Activated CD8-positive, alpha-beta memory T cell treated with anti-CD3 and anti-CD28 coated beads, Interleukin-2, amount 50 U/mL, for 24 hours (primary cell): ENCODE measurements around the gene ACRBP.

Experiments
- DNase-seq: peaks from one replicate; pipeline ENCODE4 v3.0.0-alpha.2; 2020; ENCODE audit errors: extremely low read depth

The ACRBP gene

DNA sequence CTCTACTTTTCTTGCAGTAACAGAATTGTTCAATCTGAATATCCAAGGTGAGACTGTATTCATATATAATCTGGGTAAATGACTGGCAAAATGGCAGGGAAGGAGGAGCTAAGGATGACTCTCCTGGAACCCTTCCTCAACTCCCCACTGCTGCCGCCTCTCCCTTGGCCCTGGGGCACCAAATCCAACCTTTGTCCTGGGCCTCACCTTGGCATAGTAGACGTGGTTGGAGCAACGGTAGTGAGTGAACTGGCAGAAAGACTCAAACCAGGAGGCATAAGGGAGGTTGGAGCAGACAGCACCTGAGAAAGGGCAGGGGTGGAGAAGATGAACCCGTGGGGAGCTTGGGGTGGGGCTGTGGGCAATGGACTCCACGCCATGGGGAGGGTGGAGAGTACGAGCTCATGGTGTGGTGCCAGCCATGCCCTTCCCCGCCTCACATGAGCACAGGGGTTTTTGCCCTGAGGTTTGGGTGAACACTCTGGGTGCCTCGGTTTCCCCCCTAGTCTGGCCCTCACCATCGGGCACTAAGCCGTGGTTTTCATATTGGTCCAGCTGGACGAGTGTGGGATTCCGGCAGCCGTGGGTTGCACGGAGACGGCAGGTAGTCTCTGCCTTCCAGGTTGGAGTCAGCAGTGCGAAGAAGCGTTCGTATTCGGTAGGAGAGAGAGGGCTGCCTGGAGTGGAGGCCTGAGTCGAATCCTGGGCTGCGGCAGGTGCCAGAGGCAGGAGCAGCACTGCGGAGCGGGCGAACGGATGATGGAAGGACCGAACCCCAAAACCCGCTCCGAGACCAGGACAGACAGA is 753 bp downstream of the ACRBP start:
- DNase-seq = no peak

DNA sequence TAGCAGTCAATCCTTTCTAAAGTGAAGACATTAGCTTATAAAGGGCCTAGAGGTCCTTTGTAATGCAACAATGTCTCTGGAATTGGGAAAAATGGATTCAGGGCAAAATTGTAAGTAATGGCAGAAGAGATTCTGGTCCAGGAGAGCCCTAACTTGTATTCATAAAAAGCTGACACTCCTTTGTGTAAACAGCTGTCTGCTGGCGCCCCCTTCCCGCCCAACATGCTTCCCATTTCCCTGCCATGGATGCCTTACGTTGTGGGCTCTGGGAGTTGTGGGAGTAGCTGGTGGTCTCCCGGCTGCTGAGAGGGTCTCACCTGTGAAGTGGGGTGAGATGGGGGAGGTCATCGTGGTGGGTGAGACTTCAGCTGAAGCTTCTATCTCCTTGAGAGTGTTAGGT is 2.3 kb downstream of the ACRBP start:
- no peak for DNase-seq

DNA sequence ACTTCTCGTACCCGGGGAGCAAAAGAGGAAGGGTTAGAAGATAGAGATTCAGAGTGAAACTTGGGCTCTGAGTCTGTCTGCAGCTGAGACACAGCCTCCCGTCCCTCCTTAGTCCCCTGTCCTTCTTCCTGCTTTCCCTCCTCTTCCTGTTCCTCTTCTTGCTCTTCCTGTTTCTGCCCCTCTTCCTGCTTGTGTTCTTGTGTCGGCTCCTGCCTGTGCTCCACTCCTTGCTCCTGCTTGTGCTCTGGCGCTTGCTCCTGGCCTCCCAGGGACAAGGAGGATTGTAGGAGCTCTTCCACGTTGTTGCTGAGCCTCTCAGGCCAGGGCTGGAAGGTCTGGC is 3.0 kb downstream of the ACRBP start:
- no peak for DNase-seq

DNA sequence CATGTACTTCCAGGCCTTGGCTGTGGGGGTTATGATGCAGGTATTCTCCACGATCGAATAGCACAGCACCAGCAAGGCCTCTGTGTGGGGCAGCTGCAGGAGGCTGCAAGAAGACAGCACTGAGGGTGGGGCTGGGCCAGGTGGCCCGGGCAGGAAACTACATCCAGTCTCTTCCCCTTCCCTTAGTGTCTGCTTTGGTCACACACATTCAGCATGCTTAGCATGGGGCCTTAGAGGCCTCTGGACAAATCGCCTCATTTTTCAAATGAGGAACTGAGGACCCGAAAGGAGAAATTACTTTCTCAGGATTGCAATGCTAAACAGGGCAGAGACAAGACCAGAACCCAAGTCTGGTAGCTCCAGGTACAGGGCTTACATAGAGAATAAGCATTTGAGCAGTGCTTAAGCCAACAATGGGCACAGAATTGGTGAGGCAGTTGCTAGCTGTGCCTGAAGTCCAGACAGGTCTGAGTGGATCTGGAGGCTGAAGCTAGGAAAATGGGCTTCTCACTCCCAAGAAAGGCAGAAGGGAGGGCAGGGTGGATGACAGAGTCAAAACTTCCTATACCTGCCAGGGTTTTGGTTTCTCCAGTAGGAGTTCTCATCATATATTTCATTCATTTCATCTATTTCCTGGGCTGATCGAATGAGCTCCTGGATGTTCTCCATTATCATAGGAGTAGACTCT is 3.5 kb downstream of the ACRBP start:
- no peak for DNase-seq

DNA sequence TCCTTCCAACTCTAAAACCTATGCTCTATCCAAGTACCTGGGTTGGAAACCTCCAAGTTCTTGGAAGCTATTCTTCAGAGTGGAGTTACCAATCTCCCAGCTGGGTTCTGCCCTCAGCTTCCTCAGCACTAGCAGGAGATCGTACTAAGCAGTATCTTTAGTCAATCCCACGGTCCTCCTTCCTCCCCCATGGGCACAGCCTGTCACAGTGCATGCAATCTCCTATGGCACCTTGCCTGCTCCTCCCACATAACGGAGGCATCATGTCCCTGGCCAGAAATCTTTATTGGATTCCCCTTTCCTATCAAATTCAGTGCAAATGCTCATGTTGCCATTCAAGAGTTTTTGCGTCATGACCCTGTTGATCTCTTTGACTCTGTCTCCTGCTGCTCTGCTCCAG is 6.1 kb downstream of the ACRBP start:
- DNase-seq = no peak

DNA sequence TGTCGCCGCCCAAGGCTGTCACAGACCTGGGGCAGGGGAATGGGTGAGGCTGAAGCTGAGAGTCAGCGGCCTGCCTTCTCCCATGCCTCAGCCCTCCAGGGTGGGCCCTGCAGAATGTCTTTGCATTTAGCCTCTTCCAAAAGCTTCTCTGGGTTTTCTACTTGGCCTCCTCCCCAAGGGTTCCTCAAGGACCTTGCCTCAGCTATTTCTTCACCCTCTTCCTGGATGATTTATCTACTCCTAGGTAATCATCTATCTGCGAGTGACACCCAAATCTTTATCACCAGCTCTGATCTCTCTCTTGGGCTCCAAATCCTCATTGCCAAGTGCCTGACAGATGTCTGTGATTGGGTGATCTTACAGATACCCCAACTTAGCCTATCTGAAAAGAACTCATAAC is 6.7 kb downstream of the ACRBP start:
- DNase-seq = no peak

DNA sequence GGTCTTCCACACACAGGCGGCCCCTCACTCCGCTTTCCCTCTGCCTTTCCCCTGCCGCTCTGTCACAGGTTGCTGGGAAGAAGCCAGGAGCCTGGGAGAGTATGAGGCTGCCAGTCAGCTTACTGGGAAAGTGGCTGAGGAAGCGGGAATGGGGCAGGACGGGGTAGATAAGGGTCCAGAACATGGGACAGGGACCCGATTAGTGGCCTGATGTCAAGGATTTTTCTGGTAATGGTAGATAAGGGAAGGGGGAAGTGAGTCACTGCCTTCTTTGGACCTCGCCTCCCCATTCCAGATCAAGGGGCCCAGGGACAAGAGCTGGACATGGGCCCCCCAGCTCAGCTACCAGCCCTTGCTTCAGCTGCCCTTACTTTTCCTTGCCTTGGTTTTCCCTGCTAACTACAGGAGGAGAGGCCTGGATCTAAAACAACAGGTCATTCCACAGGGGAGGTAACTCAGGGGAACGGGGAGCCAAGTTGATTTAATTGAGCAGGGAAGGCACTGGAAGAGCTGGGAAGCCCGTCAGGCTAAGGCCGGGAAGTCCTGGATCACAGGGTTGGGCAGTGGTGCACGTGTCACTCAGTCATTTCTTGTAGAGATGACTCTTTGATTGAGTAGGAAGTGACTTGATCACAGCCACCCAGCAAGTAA is 8.0 kb downstream of the ACRBP start:
- no peak for DNase-seq

DNA sequence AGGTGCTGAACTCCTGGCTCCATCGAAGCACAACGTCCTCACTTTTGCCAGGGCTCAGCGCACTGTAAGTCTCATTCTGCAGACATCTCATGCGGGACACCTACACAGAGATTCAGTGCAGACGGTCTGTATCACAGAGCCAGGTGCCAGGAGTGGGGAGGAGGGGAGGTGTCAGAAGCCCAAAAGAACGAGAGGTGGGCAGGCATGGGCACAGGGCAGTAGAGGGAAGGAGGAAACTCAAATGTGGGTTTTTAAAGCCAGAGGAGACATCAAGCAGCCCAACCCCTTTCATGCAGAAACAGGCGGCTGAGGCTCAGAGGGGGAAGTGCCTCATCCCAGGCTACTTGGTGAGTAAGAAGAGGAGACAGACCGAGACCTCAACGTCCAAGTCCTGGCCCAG is 8.9 kb downstream of the ACRBP start:
- no peak for DNase-seq

DNA sequence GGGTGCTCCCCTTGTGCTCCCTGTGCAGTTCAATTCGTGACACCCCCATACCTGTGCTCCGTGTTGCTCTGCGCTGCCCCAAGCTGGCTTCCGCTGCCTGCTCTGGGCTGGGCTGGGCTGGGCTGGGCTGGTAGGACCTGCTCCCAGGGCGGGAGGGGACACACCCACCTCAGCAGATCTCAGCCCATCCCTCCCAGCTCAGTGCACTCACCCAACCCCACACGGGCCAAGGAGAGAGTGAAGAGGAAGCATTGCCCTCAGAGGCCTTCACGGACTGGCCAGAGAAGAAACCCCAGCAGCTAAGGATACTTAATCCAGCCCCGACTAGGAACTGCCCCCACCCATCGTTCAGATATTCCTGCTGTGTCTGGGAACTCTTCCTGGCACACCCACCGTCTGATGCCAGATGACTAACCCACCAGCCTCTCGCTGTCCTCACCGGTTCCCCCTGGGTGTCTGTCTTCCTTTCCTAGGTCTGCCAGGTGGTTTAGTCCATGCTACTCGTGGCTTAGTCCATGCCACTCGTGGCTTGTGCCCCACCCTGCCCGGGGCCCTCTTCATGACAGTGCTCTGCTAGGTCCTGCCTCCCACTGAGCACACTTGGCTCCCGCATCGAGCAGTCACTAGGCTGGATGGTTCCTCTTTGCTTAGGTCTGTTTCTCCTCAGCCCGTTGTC is 11.2 kb downstream of the ACRBP start, which contains the start of gene LPAR5:
Gene LPAR5, minus strand, starts transcription at position 104 of the 676 bp plus-strand sequence. CDS start 14,711 bp downstream, outside the sequence.
- no peak for DNase-seq

DNA sequence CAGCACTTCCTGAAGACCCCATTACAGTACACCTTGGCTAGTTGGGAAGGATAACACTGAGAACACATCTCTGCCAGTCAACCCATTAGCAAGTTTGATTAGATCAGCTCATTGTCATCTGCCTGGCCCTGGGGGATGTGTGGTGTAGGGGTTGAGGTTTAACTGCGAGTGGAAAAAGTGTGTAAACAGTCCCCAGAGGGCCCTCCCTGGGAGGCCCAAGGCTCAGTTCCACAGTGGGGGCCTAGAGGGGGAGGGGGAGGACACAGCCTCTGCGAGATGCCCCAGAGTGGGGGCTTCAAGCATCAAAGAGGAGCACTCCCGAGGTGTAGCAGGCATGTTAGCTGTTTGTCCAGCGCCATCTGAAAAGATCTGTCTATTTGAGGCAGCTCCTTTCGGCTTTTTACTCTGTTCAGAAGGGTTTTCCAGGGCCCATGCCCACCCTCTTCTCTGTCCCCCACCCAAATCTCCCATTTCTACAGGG is 11.8 kb downstream of the ACRBP start:
- peak; percentile 47 for DNase-seq

DNA sequence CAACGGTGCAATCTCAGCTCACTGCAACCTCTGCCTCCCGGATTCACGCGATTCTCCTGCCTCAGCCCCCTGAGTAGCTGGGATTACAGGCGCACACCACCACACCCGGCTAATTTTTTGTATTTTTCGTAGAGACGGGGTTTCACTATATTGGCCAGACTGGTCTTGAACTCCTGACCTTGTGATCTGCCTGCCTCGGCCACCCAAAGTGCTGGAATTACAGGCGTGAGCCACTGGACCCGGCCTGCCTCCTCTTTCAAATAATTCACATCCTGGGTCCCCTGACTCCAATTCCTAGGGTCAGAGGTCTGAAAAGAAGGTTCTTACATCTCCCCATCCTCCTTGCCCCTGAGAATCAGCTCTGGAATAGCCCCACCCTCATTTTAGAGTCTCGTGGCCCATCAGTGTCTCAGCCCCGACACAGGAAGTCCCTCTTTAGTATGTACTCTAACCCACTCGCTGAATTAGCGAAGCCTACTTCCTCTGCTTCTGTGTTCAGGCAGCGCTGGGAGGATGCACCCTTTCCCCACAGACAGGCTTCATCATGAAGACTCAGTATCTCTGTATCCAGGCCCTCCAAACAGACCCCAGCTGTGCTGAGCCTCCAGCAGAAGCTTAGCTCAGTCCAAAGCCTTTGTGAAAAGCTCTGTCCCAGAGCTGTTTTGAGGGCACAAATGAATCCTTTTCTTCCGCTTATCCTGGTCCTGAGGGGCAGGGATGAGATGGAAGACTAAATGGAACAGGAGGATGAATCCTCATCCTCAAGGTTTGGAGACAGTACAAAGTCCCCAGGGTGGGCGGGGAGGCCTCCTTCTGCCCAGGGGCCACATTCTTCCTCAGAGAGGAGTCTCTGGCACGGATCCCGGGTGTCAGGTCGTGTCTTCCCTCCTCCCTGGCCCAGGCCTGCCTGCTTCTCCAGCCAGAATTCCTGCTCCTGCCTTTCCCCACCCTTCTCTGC is 14.9 kb downstream of the ACRBP start:
- no peak for DNase-seq

DNA sequence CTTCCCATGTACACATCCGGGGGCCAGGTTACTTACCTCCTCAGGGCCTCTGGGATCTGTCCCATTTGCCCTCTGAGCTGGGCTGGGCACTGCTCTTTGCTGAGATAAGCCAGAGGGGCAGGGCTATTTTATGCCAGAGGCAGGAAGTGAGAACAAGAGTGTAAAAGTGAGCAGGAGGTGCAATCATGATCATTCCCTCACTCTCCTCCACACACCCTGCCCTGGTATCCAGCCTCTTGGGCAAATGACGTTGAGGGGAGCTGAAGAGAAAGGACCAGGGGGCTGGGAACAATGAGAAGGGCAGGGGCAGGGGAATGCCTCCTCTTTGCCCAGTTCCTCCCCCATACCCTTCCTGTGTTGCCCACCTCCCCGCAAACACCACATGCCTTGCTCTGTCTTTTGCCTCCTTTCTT is 15.7 kb downstream of the ACRBP start:
- DNase-seq = no peak

DNA sequence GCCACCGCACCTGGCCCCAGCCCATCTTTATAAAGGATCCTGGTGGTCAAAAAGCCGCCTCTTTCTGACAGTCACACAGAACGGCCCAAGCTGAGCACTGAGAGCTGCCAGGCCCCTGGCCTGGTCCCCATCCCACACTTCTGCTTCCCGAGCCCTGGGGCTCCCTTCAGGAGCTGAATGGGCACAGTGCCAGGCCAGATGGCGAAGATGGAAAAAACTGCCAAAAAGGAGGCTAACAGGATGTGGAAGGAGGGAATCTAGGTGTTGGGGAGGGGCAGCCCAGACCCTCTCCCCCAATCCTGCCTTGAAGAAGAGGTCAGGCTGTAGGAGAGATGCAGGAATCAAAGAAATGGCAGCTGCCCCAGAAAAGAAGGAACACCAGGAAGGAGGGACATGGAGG is 16.5 kb downstream of the ACRBP start:
- no peak for DNase-seq

DNA sequence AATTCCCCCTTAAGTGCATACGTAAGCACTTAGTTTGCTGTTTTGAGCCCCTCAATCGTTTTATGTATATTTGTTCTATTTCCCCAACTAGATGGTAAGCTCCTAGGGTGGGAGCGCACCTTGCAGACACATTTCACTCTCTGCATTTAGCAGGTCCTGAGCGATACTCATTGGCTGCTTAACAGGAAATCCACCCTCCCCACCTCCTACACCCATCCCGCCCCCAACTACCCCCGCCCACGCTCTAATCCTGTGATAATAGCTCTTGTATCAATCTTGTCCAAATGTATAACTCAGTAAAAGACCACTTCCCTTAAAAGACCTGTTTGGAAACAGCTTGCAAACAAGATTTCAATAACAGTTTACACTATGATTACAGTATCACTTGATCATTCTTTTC is 19.6 kb downstream of the ACRBP start:
- no peak for DNase-seq

DNA sequence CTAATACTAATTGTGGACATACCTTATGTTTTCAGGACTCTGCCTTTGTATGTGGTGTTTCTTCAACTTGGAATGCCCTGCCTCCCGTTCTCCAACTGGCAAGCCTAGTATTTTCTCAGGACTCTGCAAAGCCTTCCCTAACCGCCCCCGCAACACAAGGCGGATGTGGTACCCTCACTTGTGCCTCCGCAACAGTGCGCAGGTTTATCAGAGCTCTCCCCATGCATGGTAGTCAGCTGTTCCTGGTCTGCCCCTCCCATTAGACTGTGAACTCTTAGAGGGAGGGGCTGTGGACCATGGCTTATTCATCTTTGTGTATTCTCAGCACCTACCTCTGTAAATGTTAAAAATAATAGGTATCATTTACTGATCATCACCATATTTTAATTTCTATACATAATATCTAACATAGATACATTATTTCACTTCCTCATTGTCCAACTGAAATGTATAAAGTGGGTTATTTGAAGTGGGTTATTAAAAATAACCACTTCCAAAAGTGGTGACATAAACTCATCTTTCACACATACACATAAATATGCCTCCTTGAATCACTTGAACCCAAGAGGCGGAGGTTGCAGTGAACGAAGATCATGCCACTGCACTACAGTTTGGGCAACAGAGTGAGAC is 20.5 kb downstream of the ACRBP start:
- no peak for DNase-seq

DNA sequence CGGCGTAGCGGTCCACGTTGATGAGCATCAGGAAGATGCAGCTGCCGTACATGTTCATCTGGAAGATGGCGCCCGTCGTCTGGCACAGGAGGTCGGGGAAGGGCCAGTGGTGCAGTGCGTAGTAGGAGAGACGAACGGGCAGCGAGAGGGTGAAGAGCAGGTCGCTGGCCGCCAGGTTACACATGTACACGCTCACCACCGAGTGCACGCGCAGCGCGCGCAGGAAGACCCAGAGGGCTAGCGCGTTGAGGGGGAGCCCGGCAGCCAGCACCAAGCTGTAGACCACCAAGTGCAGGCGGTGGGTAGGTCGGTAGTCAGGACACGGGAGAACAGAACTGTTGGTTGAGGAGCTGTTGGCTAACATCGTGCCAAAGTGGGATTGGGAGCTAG is 26.4 kb downstream of the ACRBP start:
- no peak for DNase-seq

DNA sequence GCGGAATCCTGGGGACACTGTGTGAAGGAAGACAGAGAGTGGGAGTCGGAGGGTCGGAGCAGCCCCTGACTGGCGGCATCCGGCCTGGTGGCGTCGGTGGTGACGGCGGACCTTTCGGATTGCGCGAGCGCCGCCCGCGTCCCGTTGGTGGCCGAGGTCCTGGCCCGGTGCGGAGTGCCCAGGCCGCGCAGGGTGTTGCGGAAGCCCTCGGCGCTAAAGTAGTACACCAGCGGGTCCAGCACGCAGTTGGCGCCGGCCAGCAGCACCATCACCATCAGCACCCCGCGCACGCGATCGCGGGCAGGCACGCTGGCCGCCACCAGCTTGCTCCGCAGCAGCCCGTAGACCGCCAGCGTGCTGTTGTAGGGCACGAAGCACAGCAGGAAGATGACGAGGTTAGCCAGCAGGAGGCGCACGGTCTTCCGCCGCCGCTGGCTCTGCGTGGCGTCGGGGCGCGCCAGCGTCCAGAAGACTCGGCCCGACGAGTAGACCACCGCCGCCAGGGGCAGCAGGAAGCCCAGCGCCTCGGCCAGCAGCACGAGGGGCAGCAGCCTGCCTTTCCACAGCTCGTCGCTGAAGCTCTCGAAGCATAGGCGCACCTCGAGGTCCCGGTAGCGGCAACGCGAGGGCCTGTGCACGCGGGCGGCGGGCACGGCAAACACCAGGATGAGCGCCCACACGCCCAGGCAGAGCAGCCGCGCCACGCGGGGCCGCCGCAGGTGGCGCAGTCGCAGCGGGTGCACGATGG is 26.9 kb downstream of the ACRBP start:
- no peak for DNase-seq

DNA sequence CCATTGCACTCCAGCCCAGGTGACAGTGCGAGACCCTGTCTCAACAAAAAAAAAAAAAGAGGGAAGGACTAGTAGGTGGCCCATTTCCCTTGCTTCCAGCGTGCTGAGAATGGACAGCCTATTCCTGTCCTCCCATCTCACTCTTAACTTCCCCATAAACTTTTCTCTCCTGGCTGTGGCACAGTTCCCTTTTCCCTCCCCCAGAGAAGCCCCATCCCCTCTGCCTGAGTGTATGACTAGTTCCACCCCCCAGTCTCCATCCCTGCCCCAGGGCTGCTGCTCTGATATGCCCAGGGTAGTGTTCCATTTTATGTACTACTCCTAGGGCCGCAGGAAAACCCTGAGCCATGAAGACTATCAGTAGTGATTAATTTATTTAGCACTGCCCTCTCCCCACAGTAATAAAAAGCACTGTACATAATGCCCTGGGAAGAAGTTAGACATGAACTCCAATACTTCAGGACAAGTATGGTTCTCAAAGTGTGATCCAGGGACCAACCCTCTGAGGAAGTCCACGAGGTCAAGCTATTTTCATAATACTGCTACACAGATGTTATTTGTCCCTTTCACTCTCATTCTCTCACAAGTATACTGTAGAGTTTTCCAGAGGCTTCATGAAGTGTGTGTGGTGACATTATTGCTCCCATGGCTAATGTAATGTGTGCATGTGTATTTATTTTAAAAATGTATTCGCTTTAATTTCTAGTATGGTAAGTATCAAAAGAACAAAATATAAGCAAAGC is 28.6 kb downstream of the ACRBP start:
- no peak for DNase-seq

DNA sequence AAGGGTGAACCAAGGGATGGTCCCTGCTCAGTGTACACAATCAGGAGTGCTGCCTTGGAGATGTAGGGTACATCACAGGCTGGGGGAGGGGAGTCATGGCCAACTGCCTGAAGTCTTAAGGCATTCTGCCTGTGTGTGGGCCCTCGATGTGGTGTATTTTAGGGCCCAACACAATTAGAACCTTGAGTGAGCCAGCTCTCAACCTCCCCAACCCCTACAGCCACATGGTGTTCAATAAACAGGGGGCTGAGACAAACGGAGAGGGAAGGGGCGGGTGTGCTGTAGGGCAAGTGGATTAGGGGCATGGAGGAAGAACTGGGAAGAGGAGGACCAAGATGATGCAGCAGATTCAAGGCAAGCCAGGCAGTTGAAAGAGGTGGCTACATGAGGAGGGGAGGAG is 31.4 kb downstream of the ACRBP start:
- no peak for DNase-seq
